GM18505 (cell line): ENCODE results near the gene PSMD11.
"Not testable (repeated sequence)": the region's sequence is repeated elsewhere in the genome, so short reads cannot be mapped to it uniquely, and the experiment has no call there.

ENCODE experiments used
- ATAC-seq: cut with Tn5 transposase; IDR thresholded peaks from one replicate; pipeline ENCODE4 v1.9.1; 2021; ENCODE audit not compliant: unreplicated experiment
- POLR2A ChIP-seq: IDR thresholded peaks from 4 replicates; pipeline ENCODE4 v1.6.1; 2011; ENCODE audit warnings: borderline replicate concordance; ENCODE audit not compliant: insufficient read depth, insufficient read length; ENCODE audit errors: extremely low read depth

The PSMD11 gene

DNA sequence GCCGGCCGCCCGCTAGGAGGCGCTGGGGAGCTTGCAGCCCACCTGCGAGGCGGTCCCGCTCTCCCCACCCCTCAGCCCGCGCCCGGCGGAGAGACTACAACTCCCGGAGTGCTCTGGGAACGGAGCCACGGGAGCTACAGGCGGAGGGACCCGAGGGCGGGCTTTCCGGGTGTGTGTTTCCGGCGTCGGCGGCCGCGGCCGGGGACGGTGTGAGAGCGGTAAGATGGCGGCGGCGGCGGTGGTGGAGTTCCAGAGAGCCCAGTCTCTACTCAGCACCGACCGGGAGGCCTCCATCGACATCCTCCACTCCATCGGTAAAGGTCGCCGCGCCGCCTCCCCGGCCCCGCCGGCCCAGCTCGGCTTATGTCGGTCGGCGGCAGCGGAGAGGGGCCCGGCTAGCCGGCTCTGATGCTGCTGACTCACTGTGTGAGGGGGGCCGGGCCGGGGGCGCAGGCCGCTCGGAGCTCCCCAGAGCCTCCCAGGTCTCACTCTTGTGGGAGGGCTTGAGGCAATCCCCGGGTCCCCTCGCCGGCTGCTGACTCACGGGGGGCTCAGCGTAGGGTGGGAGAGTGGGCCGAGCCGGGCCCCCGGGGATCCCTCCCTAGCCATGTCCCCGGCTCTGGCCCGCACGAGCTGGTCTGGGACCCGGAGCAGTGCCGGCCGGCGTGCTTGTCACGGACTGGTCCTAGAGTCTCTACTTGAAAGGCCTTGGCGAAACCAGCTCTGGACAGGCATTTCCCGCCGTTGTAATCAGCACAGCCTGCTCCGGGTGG is at the start of gene PSMD11:
PSMD11 (plus strand) TSS at position 210 of the 773 bp plus-strand sequence; CDS start at position 224, 14 bp downstream.
- ATAC-seq = peak; percentile 93
- TF ChIP-seq POLR2A = peak; percentile 74

DNA sequence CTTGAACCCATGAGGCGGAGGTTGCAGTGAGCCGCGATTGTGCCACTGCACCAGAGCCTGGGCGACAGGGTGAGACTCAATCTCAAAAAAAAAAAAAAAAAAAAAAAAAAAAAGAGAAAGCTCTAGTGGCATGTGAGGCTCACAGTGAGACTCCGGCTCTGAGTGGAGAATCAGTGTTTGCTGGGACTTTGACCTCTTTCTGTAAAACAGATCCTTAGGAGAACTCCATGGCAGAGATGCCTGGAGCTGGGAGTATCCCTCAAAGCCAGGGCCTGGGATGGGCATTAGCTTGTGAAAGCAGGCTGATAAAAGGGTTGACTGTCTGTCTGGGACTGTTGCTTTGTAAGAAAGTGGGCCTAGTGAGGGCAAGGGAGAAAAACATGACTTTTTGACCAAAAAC is 48.0 kb upstream of the PSMD11 start:
- ATAC-seq = no peak
- no peak for TF ChIP-seq POLR2A

DNA sequence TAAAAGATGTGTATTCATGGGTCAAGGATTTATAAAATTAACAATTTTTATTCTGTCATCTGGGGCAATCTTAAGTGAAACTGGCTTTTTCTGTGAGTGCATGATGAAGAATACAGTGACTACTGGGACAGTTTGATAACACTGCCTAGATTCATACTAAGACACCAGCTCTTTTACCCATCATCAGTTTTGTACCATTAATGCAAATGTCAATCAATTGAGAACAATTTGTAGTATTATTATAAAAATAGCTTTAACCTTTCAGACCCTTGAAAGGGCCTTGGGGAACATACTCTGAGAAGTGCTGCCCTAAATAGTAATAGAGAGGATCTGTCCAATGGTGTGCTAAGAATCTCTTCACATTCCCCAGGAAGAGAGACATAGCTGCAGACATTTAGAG is 45.4 kb upstream of the PSMD11 start:
- ATAC-seq = no peak
- no peak for TF ChIP-seq POLR2A

DNA sequence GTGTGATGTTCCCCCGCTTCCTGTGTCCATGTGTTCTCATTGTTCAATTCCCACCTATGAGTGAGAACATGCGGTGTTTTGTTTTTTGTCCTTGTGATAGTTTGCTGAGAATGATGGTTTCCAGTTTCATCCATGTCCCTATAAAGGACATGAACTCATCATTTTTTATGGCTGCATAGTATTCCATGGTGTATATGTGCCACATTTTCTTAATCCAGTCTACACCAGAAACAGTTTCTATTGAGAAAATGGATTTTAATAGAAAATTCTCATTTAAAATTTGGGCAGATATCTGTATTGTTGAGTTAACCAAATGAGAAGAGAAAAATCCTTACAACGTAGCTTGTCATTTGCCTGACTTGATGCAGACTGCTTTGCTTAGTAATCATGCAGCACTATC is 34.2 kb upstream of the PSMD11 start:
- not testable (repeated sequence) for ATAC-seq

DNA sequence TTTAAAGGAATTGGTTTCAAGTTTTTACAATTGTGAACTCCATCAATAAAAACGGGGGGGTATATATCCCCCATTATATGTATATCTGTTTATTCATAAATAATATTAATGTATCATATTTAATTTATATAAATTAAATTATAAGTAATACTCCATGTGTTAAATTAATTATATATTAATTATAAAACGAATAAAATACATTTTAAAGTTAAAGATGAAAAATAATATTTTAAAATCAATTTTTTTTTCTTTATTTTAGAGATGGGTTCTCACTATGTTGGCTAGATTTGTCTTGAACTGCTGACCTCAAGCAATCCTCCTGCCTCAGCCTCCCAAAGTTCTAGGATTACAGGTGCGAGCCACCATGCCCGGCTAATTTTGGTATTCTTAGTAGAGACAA is 17.4 kb upstream of the PSMD11 start:
- TF ChIP-seq POLR2A = no peak
- no peak for ATAC-seq

DNA sequence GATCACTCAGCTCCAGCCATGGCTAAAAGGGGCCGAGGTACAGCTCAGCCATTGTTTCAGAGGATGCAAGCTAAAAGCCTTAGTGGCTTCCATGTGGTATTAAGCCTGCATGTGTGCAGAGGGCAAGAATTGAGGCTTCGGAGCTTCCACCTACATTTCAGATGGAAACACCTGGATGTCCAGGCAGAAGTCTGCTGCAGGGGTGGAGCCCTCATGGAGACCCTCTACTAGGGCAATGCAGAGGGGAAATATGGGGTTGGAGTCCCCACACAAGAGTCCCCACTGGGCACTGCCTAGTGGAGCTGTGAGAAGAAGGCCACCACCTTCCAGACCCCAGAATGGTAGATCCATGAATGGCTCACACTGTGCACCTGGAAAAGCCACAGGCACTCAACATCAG is 14.7 kb upstream of the PSMD11 start:
- no peak for TF ChIP-seq POLR2A
- ATAC-seq = no peak

DNA sequence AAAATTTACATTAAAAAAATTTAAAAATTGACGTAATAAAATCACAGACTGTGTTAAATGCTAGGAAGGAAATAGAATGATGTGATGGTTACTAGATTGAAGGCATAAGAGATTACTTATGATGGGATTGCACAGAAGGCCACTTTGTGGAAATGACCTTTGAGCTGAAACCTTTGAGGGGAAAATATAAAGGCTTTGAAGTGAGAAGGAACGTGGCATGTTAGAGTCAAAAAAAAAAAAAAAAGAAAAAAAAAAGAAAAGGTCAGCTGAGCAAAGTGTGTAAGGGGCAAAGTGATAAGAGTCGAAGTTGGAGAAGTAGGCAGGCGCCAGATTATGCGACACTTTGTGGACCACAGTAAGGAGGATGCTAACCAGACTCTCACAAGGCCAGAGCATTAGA is 3.6 kb upstream of the PSMD11 start:
- TF ChIP-seq POLR2A = no peak
- no peak for ATAC-seq

DNA sequence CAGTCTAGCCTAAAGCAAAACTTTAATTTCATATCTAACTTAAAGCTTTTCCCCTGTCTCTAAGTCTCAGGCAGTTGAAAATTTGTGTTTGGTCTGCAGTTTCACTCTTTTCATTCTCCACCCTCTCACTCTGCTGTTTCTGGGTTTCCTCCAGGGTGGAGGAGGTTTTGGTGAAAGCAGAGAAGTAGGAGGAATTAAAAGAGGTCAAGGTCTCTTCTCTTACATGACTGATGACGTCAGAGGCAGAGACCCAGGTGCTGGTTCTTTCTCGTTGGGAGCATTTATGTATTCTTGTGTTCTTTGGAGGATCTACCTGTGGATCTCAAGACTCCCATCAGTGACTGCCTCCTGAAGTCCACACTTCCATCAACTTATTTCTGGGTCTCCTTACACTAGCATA is 2.4 kb upstream of the PSMD11 start:
- ATAC-seq = no peak
- TF ChIP-seq POLR2A = no peak

DNA sequence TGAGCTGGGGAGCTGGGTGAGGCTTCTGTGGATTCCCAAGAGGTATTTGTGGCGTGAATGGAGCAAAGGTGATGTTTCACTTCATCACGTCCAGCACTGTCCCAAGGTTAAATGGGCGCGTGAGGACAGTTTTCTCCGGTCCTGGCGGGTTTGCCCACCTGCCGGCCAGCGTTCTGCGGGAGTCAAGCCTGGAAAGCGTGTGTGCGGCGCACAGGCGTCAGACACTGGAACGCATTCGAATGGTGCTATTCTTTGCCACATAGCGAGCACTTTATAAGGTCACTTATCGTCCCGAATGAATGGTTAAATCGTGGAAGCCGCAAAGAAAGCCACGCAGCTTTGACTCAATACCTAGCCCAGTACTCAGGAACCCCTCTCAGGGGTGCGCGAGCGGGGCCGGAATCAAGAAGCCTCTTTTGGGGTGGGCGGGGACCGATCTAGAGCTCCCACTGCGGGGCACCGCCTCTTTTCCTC is 446 bp upstream of the PSMD11 start:
- TF ChIP-seq POLR2A = no peak
- peak; percentile 7 for ATAC-seq

DNA sequence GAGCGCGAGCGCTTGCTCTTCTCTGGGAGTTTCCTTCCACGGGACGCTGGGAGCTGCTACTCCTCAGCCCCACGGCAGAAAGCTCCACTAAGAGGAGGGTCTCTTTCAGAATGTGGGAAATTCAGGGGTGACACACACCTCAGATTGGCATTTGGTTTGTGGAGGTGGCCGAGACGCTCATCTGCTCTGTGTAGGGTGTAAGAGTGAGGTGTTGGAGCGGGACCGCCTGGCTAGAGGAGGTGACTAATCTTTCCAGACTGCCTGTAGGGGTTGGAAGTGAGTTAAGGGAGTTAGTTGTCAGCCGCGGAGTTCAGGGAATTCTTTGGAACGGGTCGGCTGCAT is 735 bp downstream of the PSMD11 start:
- no peak for TF ChIP-seq POLR2A
- no peak for ATAC-seq

DNA sequence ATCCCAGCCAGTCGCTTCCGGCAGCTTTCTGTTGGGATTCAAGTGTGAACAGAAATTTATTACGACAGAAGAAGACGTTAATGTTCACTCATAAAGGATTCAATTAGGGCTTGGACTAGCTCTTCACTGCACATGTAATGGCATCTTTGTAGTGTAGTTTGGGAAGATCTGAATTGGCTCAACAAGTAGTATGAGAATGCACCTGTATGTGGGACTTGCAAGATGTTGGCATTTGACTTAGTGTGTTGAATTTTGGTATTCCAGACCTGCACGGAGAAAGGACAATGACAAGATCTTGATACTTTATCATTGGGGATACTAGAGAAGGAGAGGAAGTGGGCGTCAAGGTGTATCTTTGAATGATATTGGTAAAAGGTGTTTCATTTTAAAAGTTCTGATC is 1.2 kb downstream of the PSMD11 start:
- ATAC-seq = no peak

DNA sequence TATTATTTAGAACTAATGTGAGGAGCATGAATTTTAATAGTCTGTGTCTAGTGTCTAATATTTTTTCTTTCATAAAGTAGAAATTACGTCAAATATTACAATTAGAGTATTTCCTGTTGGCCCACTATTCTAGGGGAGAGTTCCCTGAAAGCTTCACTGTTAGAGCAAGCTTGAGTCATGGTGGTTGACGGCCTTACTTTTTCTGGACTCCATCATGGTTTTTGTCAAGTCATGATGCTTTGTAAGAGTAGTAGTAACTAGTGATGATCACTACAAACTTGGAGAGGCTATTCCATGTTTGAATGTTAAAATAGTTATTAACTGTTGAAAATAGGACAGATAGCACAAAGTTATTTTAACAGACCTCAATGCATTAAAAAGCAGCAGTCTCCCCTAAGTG is 1.7 kb downstream of the PSMD11 start:
- no peak for ATAC-seq
- TF ChIP-seq POLR2A = no peak

More for the DNA sequence above, 1.2 kb downstream of the PSMD11 start:
- TF ChIP-seq POLR2A = no peak

DNA sequence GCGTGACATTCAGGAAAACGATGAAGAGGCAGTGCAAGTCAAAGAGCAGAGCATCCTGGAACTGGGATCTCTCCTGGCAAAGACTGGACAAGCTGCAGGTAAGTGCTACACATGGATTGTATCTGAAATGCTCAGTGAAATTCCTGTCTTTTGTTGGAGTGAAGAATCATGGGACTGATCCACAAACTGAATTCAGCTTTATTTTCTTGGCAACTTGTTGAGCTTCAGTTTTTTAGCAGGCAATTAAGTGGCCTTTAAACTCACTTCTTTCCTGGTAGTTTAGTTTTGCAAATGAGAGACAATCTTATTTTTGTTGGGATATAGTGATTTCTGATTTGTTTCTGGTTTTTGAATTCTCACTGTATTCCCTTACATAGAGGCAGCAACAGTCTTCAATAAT is 2.6 kb downstream of the PSMD11 start:
- TF ChIP-seq POLR2A = no peak
- ATAC-seq = no peak

DNA sequence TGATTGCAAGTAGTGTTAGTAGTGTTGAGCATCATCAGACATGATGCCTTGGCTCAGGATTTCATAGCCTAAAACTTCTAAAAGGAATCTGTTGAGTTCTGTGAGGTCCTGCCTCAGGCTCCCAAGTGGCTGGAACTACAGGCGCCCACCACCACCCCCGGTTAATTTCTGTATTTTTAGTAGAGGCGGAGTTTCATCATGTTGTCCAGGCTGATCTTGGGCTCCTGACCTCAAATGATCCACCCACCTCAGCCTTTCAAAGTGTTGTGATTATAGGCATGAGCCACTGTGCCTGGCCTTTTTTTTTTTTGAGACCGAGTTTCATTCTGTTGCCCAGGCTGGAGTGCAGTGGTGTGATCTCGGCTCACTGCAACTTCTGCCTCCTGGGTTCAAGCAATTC is 5.7 kb downstream of the PSMD11 start:
- ATAC-seq = no peak
- TF ChIP-seq POLR2A = no peak

DNA sequence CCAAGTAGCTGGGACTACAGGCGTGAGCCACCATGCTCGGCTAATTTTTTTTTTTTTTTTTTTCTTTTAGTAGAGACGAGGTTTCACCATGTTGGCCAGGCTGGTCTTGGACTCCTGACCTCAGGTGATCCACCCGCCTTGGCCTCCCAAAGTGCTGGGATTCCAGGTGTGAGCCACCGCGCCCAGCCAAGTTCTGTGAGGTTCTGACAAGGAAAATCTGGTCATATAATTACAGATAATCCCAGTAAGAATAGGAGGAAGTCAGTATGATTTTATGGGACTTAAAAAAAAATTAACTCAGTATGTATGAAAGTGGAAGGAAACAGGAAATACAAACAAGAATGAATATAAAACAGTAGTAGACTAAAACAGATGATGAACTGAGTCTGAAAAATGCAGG is 6.1 kb downstream of the PSMD11 start:
- ATAC-seq = not testable (repeated sequence)

DNA sequence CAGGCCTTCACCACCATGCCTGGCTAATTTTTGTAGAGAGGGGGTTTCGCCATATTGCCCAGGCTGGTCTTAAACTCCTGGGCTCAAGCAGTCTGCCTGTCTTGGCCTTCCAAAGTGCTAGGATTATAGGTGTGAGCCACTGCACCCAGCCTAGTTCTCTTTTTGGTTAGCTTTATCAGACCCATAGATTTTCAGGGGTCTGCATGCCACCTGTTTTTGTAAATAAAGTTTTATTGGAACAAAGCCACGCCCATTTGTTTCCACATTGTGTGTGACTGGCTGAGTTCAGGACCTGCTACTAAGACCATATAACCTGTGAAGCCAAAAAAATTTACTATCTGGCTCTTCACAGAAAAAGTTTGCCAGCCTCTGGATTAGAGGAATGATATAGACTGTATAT is 7.6 kb downstream of the PSMD11 start:
- no peak for ATAC-seq
- TF ChIP-seq POLR2A = no peak

DNA sequence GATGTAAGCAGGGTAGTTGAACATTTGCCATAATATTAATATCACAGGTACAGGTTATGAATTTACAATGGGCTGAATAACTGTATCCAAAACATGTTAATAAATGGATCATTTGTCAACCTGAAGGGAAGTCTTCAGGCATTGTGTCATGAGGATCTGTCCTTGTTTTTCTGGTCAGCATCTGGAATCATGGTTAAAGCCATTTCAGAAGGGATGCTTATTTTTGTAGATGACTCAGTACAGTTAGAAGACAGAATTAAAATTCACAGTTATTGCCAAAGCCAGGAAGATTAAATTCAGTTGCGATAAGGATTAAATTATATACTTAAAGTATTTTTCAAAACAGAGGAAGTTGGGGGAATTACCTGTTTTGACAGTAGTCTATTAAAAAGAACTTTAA is 8.0 kb downstream of the PSMD11 start:
- no peak for TF ChIP-seq POLR2A
- ATAC-seq = no peak
